RWPE2 (cell line): ENCODE data around the gene HAPSTR1.

ENCODE experiments used
- ATAC-seq: fragments of 200-7000 bp; cut with Tn5 transposase; 3 replicates; pipeline ENCODE4 v1.9.1; 2021; ENCODE audit warnings: low read depth
- DNase-seq: peaks from one replicate; pipeline ENCODE4 v3.0.0-alpha.2; 2020; ENCODE audit warnings: low spot score
- H3K27ac ChIP-seq: fragments of 450-650 bp; 2 replicates; pipeline ENCODE4 v1.5.1; 2017; ENCODE audit warnings: mild to moderate bottlenecking; ENCODE audit not compliant: poor library complexity, severe bottlenecking
- H3K27me3 ChIP-seq: fragments of 250-450 bp; sonication (Bioruptor Pico); 2 replicates; pipeline ENCODE4 v1.5.1; 2021; ENCODE audit warnings: mild to moderate bottlenecking, moderate library complexity; ENCODE audit not compliant: insufficient read depth, poor library complexity, severe bottlenecking
- H3K36me3 ChIP-seq: fragments of 250-450 bp; sonication (Bioruptor Pico); 2 replicates; pipeline ENCODE4 v1.5.1; 2020; ENCODE audit warnings: low read depth, mild to moderate bottlenecking, moderate library complexity
- H3K4me1 ChIP-seq: fragments of 250-450 bp; sonication (Bioruptor Pico); 2 replicates; pipeline ENCODE4 v1.5.1; 2021; ENCODE audit warnings: mild to moderate bottlenecking, moderate library complexity; ENCODE audit not compliant: insufficient read depth, poor library complexity, severe bottlenecking
- H3K4me3 ChIP-seq: fragments of 250-450 bp; sonication (Bioruptor Pico); 2 replicates; pipeline ENCODE4 v1.5.1; 2021; ENCODE audit warnings: mild to moderate bottlenecking, moderate library complexity; ENCODE audit not compliant: severe bottlenecking
- H3K9me3 ChIP-seq: fragments of 250-450 bp; sonication (Bioruptor Pico); 2 replicates; pipeline ENCODE4 v1.5.1; 2021; ENCODE audit warnings: mild to moderate bottlenecking, moderate library complexity; ENCODE audit not compliant: severe bottlenecking
- TF ChIP-seq, protein P1 (sequence below): fragments of 450-650 bp; IDR thresholded peaks from one replicate; pipeline ENCODE4 v1.5.1; 2017; ENCODE audit warnings: mild to moderate bottlenecking, moderate library complexity; ENCODE audit not compliant: poor library complexity, severe bottlenecking

HAPSTR1 gene

DNA sequence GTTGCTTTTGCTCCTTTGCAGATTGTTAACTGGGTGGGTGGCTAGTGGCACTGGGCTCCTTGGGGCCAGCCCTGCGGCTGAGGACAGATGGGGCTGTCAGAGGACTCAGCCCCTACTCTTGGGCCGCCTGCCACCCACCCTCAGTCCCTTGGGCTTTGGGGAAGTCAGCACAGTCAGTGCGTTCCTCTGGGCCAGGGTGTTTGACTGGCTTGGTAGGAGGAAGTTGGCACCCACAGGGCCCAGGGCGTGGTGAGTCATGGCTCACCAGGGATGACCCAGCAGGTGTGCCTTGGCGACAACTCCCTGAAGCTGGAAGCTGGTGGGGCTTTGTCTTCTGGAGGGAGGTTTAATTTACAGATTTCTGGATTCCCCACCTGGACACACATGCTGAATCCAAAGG is 32.4 kb downstream of the HAPSTR1 start:
- TF ChIP-seq, protein P1, sequence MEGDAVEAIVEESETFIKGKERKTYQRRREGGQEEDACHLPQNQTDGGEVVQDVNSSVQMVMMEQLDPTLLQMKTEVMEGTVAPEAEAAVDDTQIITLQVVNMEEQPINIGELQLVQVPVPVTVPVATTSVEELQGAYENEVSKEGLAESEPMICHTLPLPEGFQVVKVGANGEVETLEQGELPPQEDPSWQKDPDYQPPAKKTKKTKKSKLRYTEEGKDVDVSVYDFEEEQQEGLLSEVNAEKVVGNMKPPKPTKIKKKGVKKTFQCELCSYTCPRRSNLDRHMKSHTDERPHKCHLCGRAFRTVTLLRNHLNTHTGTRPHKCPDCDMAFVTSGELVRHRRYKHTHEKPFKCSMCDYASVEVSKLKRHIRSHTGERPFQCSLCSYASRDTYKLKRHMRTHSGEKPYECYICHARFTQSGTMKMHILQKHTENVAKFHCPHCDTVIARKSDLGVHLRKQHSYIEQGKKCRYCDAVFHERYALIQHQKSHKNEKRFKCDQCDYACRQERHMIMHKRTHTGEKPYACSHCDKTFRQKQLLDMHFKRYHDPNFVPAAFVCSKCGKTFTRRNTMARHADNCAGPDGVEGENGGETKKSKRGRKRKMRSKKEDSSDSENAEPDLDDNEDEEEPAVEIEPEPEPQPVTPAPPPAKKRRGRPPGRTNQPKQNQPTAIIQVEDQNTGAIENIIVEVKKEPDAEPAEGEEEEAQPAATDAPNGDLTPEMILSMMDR, result no peak
- peaks cover 53% of the 10 kb centered on the region for H3K4me1 ChIP-seq
- peak; percentile 48 for ATAC-seq
- no peak overlapping the region for H3K4me3 ChIP-seq
- H3K9me3 ChIP-seq, result no peaks in the 10 kb centered on the region
- peaks cover 56% of the 10 kb centered on the region for H3K36me3 ChIP-seq
- peak overlapping the region; percentile 33 for H3K27ac ChIP-seq
- DNase-seq, result no peak
- no peaks in the 10 kb centered on the region for H3K27me3 ChIP-seq

DNA sequence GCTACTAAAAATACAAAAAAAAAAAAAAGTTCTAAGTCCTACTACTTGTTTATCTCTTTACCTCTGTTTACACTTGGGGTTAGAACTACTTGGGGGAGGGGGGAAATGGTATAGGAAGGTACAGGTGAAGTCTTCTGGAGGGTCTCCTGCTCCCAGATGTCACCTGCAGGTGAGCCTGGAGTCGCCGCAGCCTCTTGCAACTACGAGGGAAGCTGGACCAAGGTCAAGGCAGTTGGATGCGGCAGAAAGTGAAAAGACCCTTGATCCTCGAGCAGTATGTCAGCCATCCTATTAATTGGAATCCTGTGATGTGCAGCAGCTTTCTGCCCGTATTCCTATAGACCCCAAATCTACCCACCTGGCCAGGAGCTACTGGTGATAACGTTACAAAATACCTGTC is 33.0 kb downstream of the HAPSTR1 start:
- Histone ChIP-seq H3K4me3 (no peak overlapping the region), H3K27me3 (no peaks in the 10 kb centered on the region), H3K9me3 (no peaks in the 10 kb centered on the region), H3K36me3 (peaks cover 50% of the 10 kb centered on the region), H3K4me1 (peaks cover 53% of the 10 kb centered on the region), H3K27ac (no peak overlapping the region)
- TF ChIP-seq, protein P1, result no peak
- DNase-seq (no peak), ATAC-seq (no peak)

DNA sequence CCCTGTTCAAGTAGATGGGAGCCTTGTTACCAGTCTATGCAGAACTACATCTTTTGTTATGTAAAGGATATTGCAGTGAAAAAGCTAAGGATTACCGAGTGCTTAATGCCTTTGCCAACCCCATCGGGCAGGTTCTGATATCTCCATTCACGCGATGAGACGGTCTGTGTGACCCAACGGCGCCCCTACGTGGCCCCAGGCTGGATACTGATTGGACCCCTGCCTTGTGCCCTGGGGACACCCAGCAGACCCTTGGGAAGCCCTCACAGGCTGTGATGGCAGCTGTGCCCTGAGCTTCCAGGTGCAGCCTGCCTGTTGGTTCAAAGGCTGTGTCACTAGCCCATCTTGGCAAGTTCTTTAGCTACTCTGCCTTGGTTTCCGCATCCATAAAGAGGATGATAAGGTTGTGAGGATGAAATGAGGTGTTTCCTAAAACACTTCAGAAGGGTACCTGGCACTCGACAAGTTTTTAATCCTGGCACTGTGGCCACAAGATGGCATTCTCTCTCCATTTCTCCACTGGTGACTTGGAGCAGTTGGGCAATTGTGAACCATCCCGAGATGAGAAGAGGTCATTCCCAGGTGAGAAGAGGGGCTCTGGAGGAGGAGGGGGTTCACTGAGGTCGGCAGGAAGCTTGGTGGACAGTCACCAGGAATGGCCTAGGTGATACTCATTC is 33.6 kb downstream of the HAPSTR1 start:
- Histone ChIP-seq H3K27me3 (no peaks in the 10 kb centered on the region), H3K4me1 (peaks cover 52% of the 10 kb centered on the region), H3K36me3 (peaks cover 44% of the 10 kb centered on the region), H3K27ac (peak overlapping the region; percentile 79), H3K4me3 (no peak overlapping the region), H3K9me3 (no peaks in the 10 kb centered on the region)
- ATAC-seq (no peak), DNase-seq (no peak)
- TF ChIP-seq, protein P1, result peak; percentile 21

DNA sequence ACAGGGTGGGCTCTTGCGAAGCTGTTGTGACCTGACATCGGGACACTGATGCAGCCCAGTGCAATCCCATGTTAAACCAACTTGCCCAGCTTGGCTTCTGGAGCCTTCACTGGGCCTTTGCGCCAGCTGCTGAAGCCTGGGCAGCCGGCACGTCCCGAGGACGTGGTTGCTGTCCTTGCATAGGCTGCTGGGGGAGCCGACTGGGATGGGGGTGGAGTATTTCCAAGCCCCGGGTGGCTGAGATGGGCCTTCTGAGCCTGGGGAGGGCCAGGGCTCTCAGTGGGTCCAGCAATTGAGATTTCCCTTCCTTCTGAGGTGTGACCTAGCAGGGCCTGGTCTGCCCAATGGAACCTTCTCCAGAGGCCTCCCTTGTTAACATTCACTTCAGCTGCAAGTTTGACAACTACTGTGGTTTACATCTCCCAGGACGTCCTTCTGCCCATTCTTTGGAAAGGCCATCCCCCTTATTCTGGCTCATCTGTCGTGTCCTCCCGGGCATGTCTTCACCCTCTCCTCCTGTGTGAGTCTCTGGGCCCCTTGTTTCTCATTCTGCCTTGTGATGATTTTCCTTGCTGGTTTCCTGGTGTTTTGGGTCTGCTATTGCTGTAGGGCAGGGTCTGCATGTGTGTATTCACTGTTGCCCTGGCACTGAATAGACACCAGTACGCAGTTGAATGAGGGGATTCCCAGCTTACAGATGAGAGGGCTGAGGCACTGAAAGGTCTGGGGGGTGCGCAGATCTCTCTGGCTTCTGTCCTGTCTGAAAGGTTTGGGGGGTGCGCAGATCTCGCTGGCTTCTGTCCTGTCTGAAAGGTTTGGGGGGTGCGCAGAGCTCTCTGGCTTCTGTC is 34.4 kb downstream of the HAPSTR1 start:
- Histone ChIP-seq H3K27ac (peak overlapping the region; percentile 79), H3K4me3 (no peak overlapping the region), H3K4me1 (peaks cover 52% of the 10 kb centered on the region), H3K27me3 (no peaks in the 10 kb centered on the region), H3K36me3 (peaks cover 38% of the 10 kb centered on the region), H3K9me3 (no peaks in the 10 kb centered on the region)
- DNase-seq (no peak), ATAC-seq (no peak)
- TF ChIP-seq, protein P1, result no peak
